NB4 (cell line): ENCODE measurements around the gene CAMTA1.

Experiments used
- DNase-seq: peaks from one replicate; pipeline ENCODE4 v3.0.0; 2010; ENCODE audit warnings: low read depth
- H3K4me3 ChIP-seq: one replicate; pipeline ENCODE4 v1.5.1; 2011; ENCODE audit warnings: mild to moderate bottlenecking, low read depth, low read length, moderate library complexity
- MYC ChIP-seq: IDR thresholded peaks from 2 replicates; pipeline ENCODE4 v1.6.1; 2011; ENCODE audit warnings: low read depth, low read length
- POLR2A ChIP-seq: IDR thresholded peaks from 2 replicates; pipeline ENCODE4 v1.6.1; 2011; ENCODE audit warnings: mild to moderate bottlenecking; ENCODE audit not compliant: insufficient read length; ENCODE audit errors: extremely low read depth
- TF ChIP-seq, protein P1 (sequence below): IDR thresholded peaks from one replicate; pipeline ENCODE4 v1.5.1; 2012; ENCODE audit warnings: low read depth, low read length
- TF ChIP-seq, protein P2 (sequence below): IDR thresholded peaks from 2 replicates; pipeline ENCODE4 v1.6.1; 2011; ENCODE audit warnings: low read depth, low read length

The CAMTA1 gene

DNA sequence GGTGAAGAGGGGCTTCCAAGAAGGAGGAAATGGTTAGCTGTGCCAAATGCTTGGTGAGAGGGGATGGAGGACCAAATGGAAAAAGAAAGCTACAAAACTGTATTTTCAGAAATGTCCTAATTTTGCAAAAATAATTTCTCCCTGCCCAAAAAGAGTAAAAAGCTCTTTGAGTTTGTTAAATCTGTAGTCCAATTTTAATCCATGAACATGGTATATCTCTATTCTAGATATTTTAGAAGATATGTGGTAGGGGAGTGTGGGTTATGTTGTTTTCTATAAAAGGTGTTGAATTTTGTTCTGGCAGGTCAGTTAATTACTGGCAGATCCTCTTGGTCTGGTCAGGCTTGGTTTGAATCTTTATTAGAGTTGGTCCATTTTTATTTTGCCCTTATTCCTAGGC lies 511.7 kb downstream of the CAMTA1 start:
- H3K4me3 ChIP-seq, result no peak overlapping the region
- DNase-seq, result no peak
- TF ChIP-seq, protein P1, sequence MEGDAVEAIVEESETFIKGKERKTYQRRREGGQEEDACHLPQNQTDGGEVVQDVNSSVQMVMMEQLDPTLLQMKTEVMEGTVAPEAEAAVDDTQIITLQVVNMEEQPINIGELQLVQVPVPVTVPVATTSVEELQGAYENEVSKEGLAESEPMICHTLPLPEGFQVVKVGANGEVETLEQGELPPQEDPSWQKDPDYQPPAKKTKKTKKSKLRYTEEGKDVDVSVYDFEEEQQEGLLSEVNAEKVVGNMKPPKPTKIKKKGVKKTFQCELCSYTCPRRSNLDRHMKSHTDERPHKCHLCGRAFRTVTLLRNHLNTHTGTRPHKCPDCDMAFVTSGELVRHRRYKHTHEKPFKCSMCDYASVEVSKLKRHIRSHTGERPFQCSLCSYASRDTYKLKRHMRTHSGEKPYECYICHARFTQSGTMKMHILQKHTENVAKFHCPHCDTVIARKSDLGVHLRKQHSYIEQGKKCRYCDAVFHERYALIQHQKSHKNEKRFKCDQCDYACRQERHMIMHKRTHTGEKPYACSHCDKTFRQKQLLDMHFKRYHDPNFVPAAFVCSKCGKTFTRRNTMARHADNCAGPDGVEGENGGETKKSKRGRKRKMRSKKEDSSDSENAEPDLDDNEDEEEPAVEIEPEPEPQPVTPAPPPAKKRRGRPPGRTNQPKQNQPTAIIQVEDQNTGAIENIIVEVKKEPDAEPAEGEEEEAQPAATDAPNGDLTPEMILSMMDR, result no peak
- TF ChIP-seq POLR2A, result no peak

DNA sequence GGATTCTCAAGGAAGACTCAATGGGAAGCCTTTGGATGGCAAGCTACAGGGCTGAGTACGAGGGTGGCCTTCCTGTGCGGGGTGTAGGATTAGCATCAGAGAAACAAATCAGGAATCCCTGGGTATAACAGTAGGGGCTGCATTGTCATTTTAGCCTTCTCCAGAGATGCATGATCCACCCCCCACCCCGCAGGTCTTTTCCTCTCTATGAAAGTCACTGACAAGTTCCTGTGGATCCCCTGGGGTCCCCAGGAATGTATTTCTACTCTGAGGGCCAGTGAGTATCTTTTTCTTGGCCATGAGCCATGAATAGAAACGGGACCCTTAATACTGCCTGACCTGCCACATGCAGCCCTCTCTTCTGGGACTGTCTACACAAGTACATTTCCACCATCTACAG lies 512.9 kb downstream of the CAMTA1 start:
- no peak for DNase-seq
- no peak overlapping the region for H3K4me3 ChIP-seq
- TF ChIP-seq POLR2A, result no peak
- TF ChIP-seq, protein P1, result no peak
- TF ChIP-seq MYC, result no peak
- TF ChIP-seq, protein P2, sequence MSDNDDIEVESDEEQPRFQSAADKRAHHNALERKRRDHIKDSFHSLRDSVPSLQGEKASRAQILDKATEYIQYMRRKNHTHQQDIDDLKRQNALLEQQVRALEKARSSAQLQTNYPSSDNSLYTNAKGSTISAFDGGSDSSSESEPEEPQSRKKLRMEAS, result no peak

DNA sequence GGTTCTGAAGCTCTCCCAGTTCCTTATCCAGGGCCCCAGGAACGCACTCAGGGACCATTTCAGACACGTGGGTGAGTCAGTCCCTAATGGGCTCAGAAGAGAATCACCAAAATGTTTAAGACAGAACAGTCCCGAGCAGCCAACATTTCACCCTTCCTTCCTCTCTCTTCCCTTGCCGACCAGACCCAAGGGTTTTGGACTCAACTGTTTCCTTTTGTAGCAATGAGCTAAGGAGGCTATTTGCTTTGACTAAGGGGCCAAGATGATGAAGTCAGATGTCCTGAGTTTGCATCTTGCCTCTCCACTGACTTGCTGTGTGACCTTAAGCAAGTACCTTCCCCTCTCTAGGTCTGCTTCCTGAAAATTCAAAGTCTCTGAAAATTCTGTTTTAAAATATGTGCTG lies 513.5 kb downstream of the CAMTA1 start:
- no peak for DNase-seq

DNA sequence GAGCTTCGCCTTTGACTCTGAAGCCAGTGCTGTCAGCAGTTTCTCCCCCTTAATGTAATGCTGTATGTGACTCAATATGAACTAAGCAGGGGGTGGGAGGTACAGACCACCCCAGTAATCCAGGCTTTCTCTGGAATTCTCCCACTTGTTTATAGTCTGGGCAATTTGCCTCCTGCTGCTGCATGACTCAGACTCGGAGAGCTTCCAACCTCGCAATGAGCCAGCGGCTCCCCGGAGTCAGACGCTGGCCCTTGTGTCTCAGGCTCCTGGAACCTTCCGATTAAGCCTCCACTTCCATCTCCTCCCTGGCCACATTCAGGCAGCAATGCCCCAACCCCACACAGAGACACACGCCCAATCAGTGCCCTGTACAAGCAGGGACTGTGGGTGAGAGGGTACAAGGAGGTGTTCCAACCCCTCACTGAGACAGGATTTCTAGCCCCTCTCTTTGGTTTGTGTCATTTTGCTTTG lies 514.1 kb downstream of the CAMTA1 start:
- TF ChIP-seq, protein P2, result no peak
- TF ChIP-seq MYC (no peak), POLR2A (no peak)
- no peak overlapping the region for H3K4me3 ChIP-seq
- no peak for DNase-seq

More for the DNA sequence above, 513.5 kb downstream of the CAMTA1 start:
- no peak overlapping the region for H3K4me3 ChIP-seq
- TF ChIP-seq MYC, result no peak
- TF ChIP-seq, protein P2, result no peak
- TF ChIP-seq, protein P1, result no peak
- no peak for TF ChIP-seq POLR2A

DNA sequence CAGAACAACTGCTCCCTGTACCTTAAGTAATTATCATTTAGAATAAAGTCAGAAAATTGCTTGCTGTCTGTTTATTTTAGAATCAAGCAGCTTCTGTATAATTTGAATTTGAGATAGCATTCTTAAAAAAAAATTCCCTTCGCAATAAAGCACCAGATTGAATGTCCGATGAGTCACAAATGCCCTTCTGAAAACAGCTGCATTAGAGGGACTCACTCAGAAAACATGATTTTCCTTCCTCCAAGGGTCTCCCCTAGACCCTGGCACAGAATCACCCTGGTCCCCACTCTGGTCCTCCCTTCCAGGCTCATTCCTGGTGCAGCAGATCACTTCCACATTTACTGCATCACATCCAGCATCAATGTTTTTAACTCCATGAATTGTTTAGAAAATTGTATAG lies 514.7 kb downstream of the CAMTA1 start:
- no peak for DNase-seq
- TF ChIP-seq, protein P1, result no peak
- TF ChIP-seq, protein P2, result no peak
- TF ChIP-seq POLR2A (no peak), MYC (no peak)
- no peak overlapping the region for H3K4me3 ChIP-seq

DNA sequence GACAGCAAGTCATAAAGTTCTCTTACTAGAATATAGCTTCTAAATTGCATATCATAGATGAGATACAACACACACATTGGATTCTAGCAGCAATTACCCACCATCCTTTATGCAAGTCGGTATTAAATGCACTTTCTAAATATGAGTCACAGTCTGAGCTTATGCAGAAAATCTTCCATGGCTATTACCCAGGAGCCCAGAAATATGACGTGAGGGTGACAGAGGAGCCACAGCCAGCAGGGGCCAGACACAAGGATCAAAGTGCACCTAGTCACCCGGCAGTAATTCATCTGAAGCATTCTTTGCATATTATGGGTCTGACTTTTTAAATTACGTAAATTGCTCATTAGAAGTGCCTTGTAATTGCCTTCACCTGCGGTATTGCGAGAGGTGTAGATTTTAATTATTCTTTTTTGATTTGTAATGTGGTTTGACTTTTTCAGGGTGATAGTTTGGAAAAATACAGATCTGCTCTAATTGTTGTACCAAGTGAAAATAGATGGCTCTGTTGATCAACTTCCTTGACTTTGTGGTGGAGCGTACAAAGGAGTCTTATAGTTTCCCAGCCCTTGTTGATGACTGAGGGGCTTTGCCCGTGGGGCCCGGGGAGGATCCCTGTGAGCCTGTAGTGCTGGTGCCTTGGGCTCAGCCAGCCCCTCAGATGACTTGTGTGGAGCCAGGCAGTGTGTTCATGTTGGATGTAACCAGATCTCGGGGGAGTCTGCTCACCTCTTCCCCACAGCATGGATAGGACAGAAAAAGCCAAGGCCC lies 515.8 kb downstream of the CAMTA1 start:
- no peak for DNase-seq
- no peak overlapping the region for H3K4me3 ChIP-seq
- TF ChIP-seq, protein P2, result no peak
- TF ChIP-seq MYC (no peak), POLR2A (no peak)
- TF ChIP-seq, protein P1, result no peak
